Measurements from ENCODE around the gene KCTD17. TPM values are rescaled to one million over a fixed set of nuclear protein-coding genes. Genes with fewer than 3 reads are reported as not detected.
A peak's percentile ranks its signal among the peaks of the same experiment; 100 is the strongest.

KCTD17 gene
- 10 to 100 TPM; 33.8 to 39.6 (median 34.3) TPM for total RNA-seq

GRCh38 chr22:37051391-37052385, at the start of gene KCTD17:
Gene KCTD17 (plus strand): TSS chr22:37051742. CDS start chr22:37051761, 19 bp downstream.
- Mint-ChIP-seq H3K9me3 (no peaks in the 10 kb centered on the region), H3K4me3 (peak within 1 kb of the TSS; percentile 79), H3K27me3 (ENCODE audit: low read depth) (no peaks in the 10 kb centered on the region), H3K36me3 (ENCODE audit: insufficient read depth) (peaks cover 10% of the 10 kb centered on the region), H3K4me1 (ENCODE audit: low read depth) (peaks cover 15% of the 10 kb centered on the region)
- peak; percentile 72 for DNase-seq
- peak; percentile 99 to 100 for ATAC-seq

GRCh38 chr22:37001826-37002225, 49.7 kb upstream of the KCTD17 start:
- no peaks in the 10 kb centered on the region for H3K36me3 Mint-ChIP-seq (ENCODE audit: insufficient read depth)
- H3K4me1 Mint-ChIP-seq (ENCODE audit: low read depth), result no peaks in the 10 kb centered on the region
- DNase-seq (no peak), ATAC-seq (no peak)
- no peaks in the 10 kb centered on the region for H3K9me3 Mint-ChIP-seq
- no peak overlapping the region for H3K4me3 Mint-ChIP-seq
- peaks cover 18% of the 10 kb centered on the region for H3K27me3 Mint-ChIP-seq (ENCODE audit: low read depth)

GRCh38 chr22:37002633-37003032, 48.9 kb upstream of the KCTD17 start:
- H3K36me3 Mint-ChIP-seq (ENCODE audit: insufficient read depth), result no peaks in the 10 kb centered on the region
- no peaks in the 10 kb centered on the region for H3K4me1 Mint-ChIP-seq (ENCODE audit: low read depth)
- ATAC-seq (no peak), DNase-seq (no peak)
- no peak overlapping the region for H3K4me3 Mint-ChIP-seq
- H3K27me3 Mint-ChIP-seq (ENCODE audit: low read depth), result peaks cover 18% of the 10 kb centered on the region
- H3K9me3 Mint-ChIP-seq, result no peaks in the 10 kb centered on the region

GRCh38 chr22:37007651-37008050, 43.9 kb upstream of the KCTD17 start:
- Mint-ChIP-seq H3K27me3 (ENCODE audit: low read depth) (peaks cover 18% of the 10 kb centered on the region), H3K4me1 (ENCODE audit: low read depth) (no peaks in the 10 kb centered on the region), H3K4me3 (no peak overlapping the region), H3K36me3 (ENCODE audit: insufficient read depth) (no peaks in the 10 kb centered on the region), H3K9me3 (no peaks in the 10 kb centered on the region)
- ATAC-seq (no peak), DNase-seq (no peak)

- no peaks in the 10 kb centered on the region for H3K9me3 Mint-ChIP-seq
- DNase-seq (no peak), ATAC-seq (no peak)
- peaks cover 11% of the 10 kb centered on the region for H3K27me3 Mint-ChIP-seq (ENCODE audit: low read depth)
- H3K36me3 Mint-ChIP-seq (ENCODE audit: insufficient read depth), result no peaks in the 10 kb centered on the region
- no peaks in the 10 kb centered on the region for H3K4me1 Mint-ChIP-seq (ENCODE audit: low read depth)
- no peak overlapping the region for H3K4me3 Mint-ChIP-seq
These were observed 43.2 kb upstream of the KCTD17 start for GRCh38 chr22:37008365-37008764.

GRCh38 chr22:37009490-37009889, 42.1 kb upstream of the KCTD17 start:
- Mint-ChIP-seq H3K4me3 (no peak overlapping the region), H3K9me3 (no peaks in the 10 kb centered on the region), H3K27me3 (ENCODE audit: low read depth) (peaks cover 9% of the 10 kb centered on the region), H3K36me3 (ENCODE audit: insufficient read depth) (no peaks in the 10 kb centered on the region), H3K4me1 (ENCODE audit: low read depth) (no peaks in the 10 kb centered on the region)
- no peak for DNase-seq
- ATAC-seq, result no peak

GRCh38 chr22:37010174-37010573, 41.4 kb upstream of the KCTD17 start:
- DNase-seq (no peak), ATAC-seq (no peak)
- Mint-ChIP-seq H3K36me3 (ENCODE audit: insufficient read depth) (no peaks in the 10 kb centered on the region), H3K9me3 (no peaks in the 10 kb centered on the region), H3K27me3 (ENCODE audit: low read depth) (peaks cover 9% of the 10 kb centered on the region), H3K4me3 (no peak overlapping the region), H3K4me1 (ENCODE audit: low read depth) (no peaks in the 10 kb centered on the region)

GRCh38 chr22:37010976-37011375, 40.6 kb upstream of the KCTD17 start:
- no peak for DNase-seq
- Mint-ChIP-seq H3K4me1 (ENCODE audit: low read depth) (no peaks in the 10 kb centered on the region), H3K36me3 (ENCODE audit: insufficient read depth) (no peaks in the 10 kb centered on the region), H3K9me3 (no peaks in the 10 kb centered on the region), H3K27me3 (ENCODE audit: low read depth) (peaks cover 5% of the 10 kb centered on the region), H3K4me3 (no peak overlapping the region)
- ATAC-seq, result no peak

GRCh38 chr22:37011472-37011871, 40.1 kb upstream of the KCTD17 start:
- no peak for DNase-seq
- no peaks in the 10 kb centered on the region for H3K9me3 Mint-ChIP-seq
- H3K27me3 Mint-ChIP-seq (ENCODE audit: low read depth), result peaks cover 5% of the 10 kb centered on the region
- no peak overlapping the region for H3K4me3 Mint-ChIP-seq
- H3K4me1 Mint-ChIP-seq (ENCODE audit: low read depth), result no peaks in the 10 kb centered on the region
- ATAC-seq, result no peak
- H3K36me3 Mint-ChIP-seq (ENCODE audit: insufficient read depth), result no peaks in the 10 kb centered on the region

GRCh38 chr22:37012262-37012904, 39.2 kb upstream of the KCTD17 start:
- DNase-seq (no peak), ATAC-seq (no peak)
- H3K9me3 Mint-ChIP-seq, result no peaks in the 10 kb centered on the region
- peaks cover 3% of the 10 kb centered on the region for H3K27me3 Mint-ChIP-seq (ENCODE audit: low read depth)
- H3K36me3 Mint-ChIP-seq (ENCODE audit: insufficient read depth), result no peaks in the 10 kb centered on the region
- H3K4me1 Mint-ChIP-seq (ENCODE audit: low read depth), result no peaks in the 10 kb centered on the region
- H3K4me3 Mint-ChIP-seq, result no peak overlapping the region

- Mint-ChIP-seq H3K27me3 (ENCODE audit: low read depth) (peaks cover 5% of the 10 kb centered on the region), H3K4me1 (ENCODE audit: low read depth) (no peaks in the 10 kb centered on the region), H3K4me3 (no peak overlapping the region), H3K36me3 (ENCODE audit: insufficient read depth) (no peaks in the 10 kb centered on the region), H3K9me3 (no peaks in the 10 kb centered on the region)
- ATAC-seq, result no peak
- no peak for DNase-seq
These were observed 38.6 kb upstream of the KCTD17 start for GRCh38 chr22:37012956-37013355.

- Mint-ChIP-seq H3K4me1 (ENCODE audit: low read depth) (peaks cover 2% of the 10 kb centered on the region), H3K36me3 (ENCODE audit: insufficient read depth) (no peaks in the 10 kb centered on the region), H3K9me3 (no peaks in the 10 kb centered on the region), H3K4me3 (no peak overlapping the region), H3K27me3 (ENCODE audit: low read depth) (peaks cover 4% of the 10 kb centered on the region)
- ATAC-seq (no peak), DNase-seq (no peak)
These were observed 37.1 kb upstream of the KCTD17 start for GRCh38 chr22:37014415-37014806.

GRCh38 chr22:37014835-37015586, 36.5 kb upstream of the KCTD17 start:
- no peaks in the 10 kb centered on the region for H3K36me3 Mint-ChIP-seq (ENCODE audit: insufficient read depth)
- H3K4me1 Mint-ChIP-seq (ENCODE audit: low read depth), result peaks cover 4% of the 10 kb centered on the region
- no peaks in the 10 kb centered on the region for H3K9me3 Mint-ChIP-seq
- no peak for ATAC-seq
- no peak for DNase-seq
- no peak overlapping the region for H3K4me3 Mint-ChIP-seq
- peaks cover 3% of the 10 kb centered on the region for H3K27me3 Mint-ChIP-seq (ENCODE audit: low read depth)

GRCh38 chr22:37015587-37015878, 36.0 kb upstream of the KCTD17 start:
- Mint-ChIP-seq H3K4me3 (no peak overlapping the region), H3K4me1 (ENCODE audit: low read depth) (peaks cover 8% of the 10 kb centered on the region), H3K36me3 (ENCODE audit: insufficient read depth) (no peaks in the 10 kb centered on the region), H3K9me3 (no peaks in the 10 kb centered on the region), H3K27me3 (ENCODE audit: low read depth) (peaks cover 4% of the 10 kb centered on the region)
- DNase-seq (no peak), ATAC-seq (no peak)

All from activated T-cell treated with anti-CD3 and anti-CD28 coated beads, Interleukin-2, amount 50 U/mL, for 4 hours (primary cell).